Parathyroid adenoma (tissue), 2 donors: ENCODE measurements around the gene ARHGAP6.
"Not testable (repeated sequence)": the region's sequence is repeated elsewhere in the genome, so short reads cannot be mapped to it uniquely, and the experiment has no call there.

Experiments
- H2AFZ ChIP-seq: fragments of 300-600 bp; sonication (generic); one replicate; pipeline ENCODE4 v1.7.0; 2017; ENCODE audit warnings: antibody characterized with exemption, mild to moderate bottlenecking
- H3K27ac ChIP-seq: fragments of 300-600 bp; sonication (generic); one replicate; pipeline ENCODE4 v1.7.0; 2017
- H3K27me3 ChIP-seq: fragments of 300-600 bp; sonication (generic); one replicate; pipeline ENCODE4 v1.7.0; 2017; ENCODE audit warnings: low read length; ENCODE audit not compliant: control insufficient read depth, insufficient read depth
- H3K36me3 ChIP-seq: fragments of 300-600 bp; sonication (generic); one replicate; pipeline ENCODE4 v1.7.0; 2017; ENCODE audit warnings: low read length; ENCODE audit not compliant: control insufficient read depth, insufficient read depth
- H3K4me1 ChIP-seq: fragments of 300-600 bp; sonication (generic); one replicate; pipeline ENCODE4 v1.7.0; 2017; ENCODE audit warnings: control low read depth
- H3K4me2 ChIP-seq: fragments of 300-600 bp; sonication (generic); one replicate; pipeline ENCODE4 v1.7.0; 2017; ENCODE audit warnings: low read length
- H3K4me3 ChIP-seq: fragments of 300-600 bp; sonication (generic); one replicate; pipeline ENCODE4 v1.7.0; 2017; ENCODE audit warnings: low read depth, low read length
- H3K79me2 ChIP-seq: fragments of 300-600 bp; sonication (generic); one replicate; pipeline ENCODE4 v1.7.0; 2017; ENCODE audit warnings: control low read depth
- H3K9ac ChIP-seq: fragments of 300-600 bp; sonication (generic); one replicate; pipeline ENCODE4 v1.7.0; 2017; ENCODE audit warnings: mild to moderate bottlenecking
- H3K9me3 ChIP-seq: fragments of 300-600 bp; sonication (generic); one replicate; pipeline ENCODE4 v1.7.0; 2017; ENCODE audit warnings: low read length; ENCODE audit not compliant: control insufficient read depth
- CTCF ChIP-seq: fragments of 300-600 bp; sonication (generic); IDR thresholded peaks from one replicate; pipeline ENCODE4 v1.7.0; 2017; ENCODE audit warnings: antibody characterized with exemption, mild to moderate bottlenecking
- donor health status: primary hyperparathyroidism.

ARHGAP6 gene

GRCh38 chrX:11509786-11510185, 155.9 kb downstream of the ARHGAP6 start:
- no peaks in the 10 kb centered on the region for H3K27me3 ChIP-seq
- TF ChIP-seq CTCF, result no peak
- no peaks in the 10 kb centered on the region for H3K9me3 ChIP-seq
- no peaks in the 10 kb centered on the region for H3K36me3 ChIP-seq
- no peak overlapping the region for H3K4me2 ChIP-seq
- no peak overlapping the region for H3K4me3 ChIP-seq
- no peaks in the 10 kb centered on the region for H3K79me2 ChIP-seq
- H3K27ac ChIP-seq, result peak overlapping the region; percentile 44
- H2AFZ ChIP-seq, result no peak overlapping the region
- H3K9ac ChIP-seq, result no peak overlapping the region
- H3K4me1 ChIP-seq, result no peaks in the 10 kb centered on the region

GRCh38 chrX:11504234-11504633, 161.5 kb downstream of the ARHGAP6 start:
- TF ChIP-seq CTCF, result no peak
- no peaks in the 10 kb centered on the region for H3K36me3 ChIP-seq
- H3K27ac ChIP-seq, result no peak overlapping the region
- no peaks in the 10 kb centered on the region for H3K27me3 ChIP-seq
- H3K79me2 ChIP-seq, result no peaks in the 10 kb centered on the region
- H3K4me3 ChIP-seq, result no peak overlapping the region
- H3K9ac ChIP-seq, result no peak overlapping the region
- H3K4me2 ChIP-seq, result no peak overlapping the region
- no peak overlapping the region for H2AFZ ChIP-seq
- H3K9me3 ChIP-seq, result no peaks in the 10 kb centered on the region
- H3K4me1 ChIP-seq, result no peaks in the 10 kb centered on the region

- H3K27ac ChIP-seq, result no peak overlapping the region
- no peak overlapping the region for H3K4me2 ChIP-seq
- H3K27me3 ChIP-seq, result no peaks in the 10 kb centered on the region
- no peaks in the 10 kb centered on the region for H3K9me3 ChIP-seq
- no peak overlapping the region for H3K9ac ChIP-seq
- no peaks in the 10 kb centered on the region for H3K36me3 ChIP-seq
- H3K4me3 ChIP-seq, result no peak overlapping the region
- no peak overlapping the region for H2AFZ ChIP-seq
- no peaks in the 10 kb centered on the region for H3K79me2 ChIP-seq
- H3K4me1 ChIP-seq, result no peaks in the 10 kb centered on the region
- TF ChIP-seq CTCF, result no peak
These were observed 166.4 kb downstream of the ARHGAP6 start for GRCh38 chrX:11499076-11500044.

GRCh38 chrX:11491375-11491774, 174.3 kb downstream of the ARHGAP6 start:
- H3K9me3 ChIP-seq, H3K27me3 ChIP-seq, H3K79me2 ChIP-seq, H2AFZ ChIP-seq, H3K4me2 ChIP-seq, H3K9ac ChIP-seq, H3K27ac ChIP-seq, H3K4me1 ChIP-seq, H3K4me3 ChIP-seq, H3K36me3 ChIP-seq: not testable (repeated sequence)

- H3K4me3 ChIP-seq, result no peak overlapping the region
- H3K27ac ChIP-seq, result no peak overlapping the region
- H3K4me2 ChIP-seq, result no peak overlapping the region
- no peaks in the 10 kb centered on the region for H3K79me2 ChIP-seq
- H3K4me1 ChIP-seq, result no peaks in the 10 kb centered on the region
- H3K27me3 ChIP-seq, result no peaks in the 10 kb centered on the region
- no peak overlapping the region for H2AFZ ChIP-seq
- no peaks in the 10 kb centered on the region for H3K36me3 ChIP-seq
- no peaks in the 10 kb centered on the region for H3K9me3 ChIP-seq
- no peak overlapping the region for H3K9ac ChIP-seq
- TF ChIP-seq CTCF, result no peak
These were observed 181.4 kb downstream of the ARHGAP6 start for GRCh38 chrX:11484290-11484689.
